Large intestine (tissue), 3 donors: ENCODE results near the gene SYT2. TPM values are rescaled to one million over a fixed set of nuclear protein-coding genes. Genes with fewer than 3 reads are reported as not detected.
"Not testable (repeated sequence)": the region's sequence is repeated elsewhere in the genome, so short reads cannot be mapped to it uniquely, and the experiment has no call there.

ENCODE experiments used
- DNase-seq, 2 donors: peaks; one replicate each; pipeline versions ENCODE4 v3.0.0 to v3.0.0-alpha.2; 2013
- H3K27ac ChIP-seq: one replicate; pipeline ENCODE4 v1.5.1; 2013; ENCODE audit warnings: low read length
- H3K27me3 ChIP-seq: 2 replicates; pipeline ENCODE4 v1.6.1; 2013; ENCODE audit warnings: low read length; ENCODE audit not compliant: control insufficient read depth, insufficient read depth
- H3K36me3 ChIP-seq: 2 replicates; pipeline ENCODE4 v1.6.1; 2013; ENCODE audit warnings: low read length; ENCODE audit not compliant: control insufficient read depth, insufficient read depth
- H3K4me1 ChIP-seq: one replicate; pipeline ENCODE4 v1.6.1; 2013; ENCODE audit warnings: low read length; ENCODE audit not compliant: control insufficient read depth, insufficient read depth
- H3K4me3 ChIP-seq: one replicate; pipeline ENCODE4 v1.5.1; 2013; ENCODE audit warnings: low read length
- H3K9me3 ChIP-seq: one replicate; pipeline ENCODE4 v1.6.1; 2013; ENCODE audit warnings: mild to moderate bottlenecking, low read depth, low read length, moderate library complexity; ENCODE audit not compliant: control insufficient read depth
- WGBS: methylation state at CpG from one replicate; pipeline ENCODE4 v1.1.5; 2013; ENCODE audit warnings: low lambda C conversion rate; ENCODE audit not compliant: insufficient coverage; 5-methylcytosine and 5-hydroxymethylcytosine counted together
- polyA plus RNA-seq: library from polyadenylated mRNA; unstranded; fragments of 120-200 nt; gene quantifications from one replicate; pipeline ENCODE4 v1.2.1, GENCODE V29; 2013

SYT2 gene
- polyA plus RNA-seq, 1 donor = 1.4 TPM

DNA sequence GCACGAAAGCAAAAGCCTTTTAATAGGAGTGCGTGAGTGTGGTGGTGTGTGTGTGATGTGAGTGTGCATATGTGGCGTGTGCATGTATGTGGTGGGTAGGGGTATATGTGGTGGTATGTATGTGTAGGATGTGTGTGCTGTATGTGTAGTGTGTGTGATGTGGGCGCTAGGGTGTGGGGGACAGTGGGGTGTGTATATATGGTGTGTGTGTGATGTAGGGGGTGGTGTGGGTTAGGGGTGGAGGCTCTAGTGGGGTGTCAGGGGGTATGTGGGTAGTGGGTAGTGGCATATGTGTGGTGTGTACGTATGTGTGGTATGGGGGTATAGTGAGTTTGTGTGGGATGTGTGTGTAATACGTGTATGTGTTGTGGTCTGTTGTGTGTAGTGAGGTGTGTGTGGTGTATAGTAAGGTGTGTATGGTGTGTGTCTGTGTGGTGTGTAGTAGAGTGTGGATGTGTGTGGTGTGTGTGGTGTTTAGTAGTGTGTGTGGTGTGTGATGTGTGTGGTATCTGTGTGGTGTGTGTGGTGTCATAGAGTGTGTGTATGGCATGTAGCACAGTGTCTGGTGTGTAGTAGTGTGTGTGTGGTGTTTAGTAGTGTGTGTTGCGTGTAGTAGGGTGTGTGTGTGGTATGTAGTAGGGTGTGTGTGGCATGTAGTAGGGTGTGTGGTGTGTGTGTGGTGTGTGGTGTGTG is 86.0 kb downstream of the SYT2 start:
- H3K36me3 ChIP-seq = no peaks in the 10 kb centered on the region
- no peaks in the 10 kb centered on the region for H3K27me3 ChIP-seq
- no CpG with 5 or more reads among the region's 7 CpGs for WGBS
- peaks cover 5% of the 10 kb centered on the region for H3K9me3 ChIP-seq
- peaks cover 5% of the 10 kb centered on the region for H3K4me1 ChIP-seq
- DNase-seq = no peak
- H3K4me3 ChIP-seq = no peak overlapping the region
- no peak overlapping the region for H3K27ac ChIP-seq

DNA sequence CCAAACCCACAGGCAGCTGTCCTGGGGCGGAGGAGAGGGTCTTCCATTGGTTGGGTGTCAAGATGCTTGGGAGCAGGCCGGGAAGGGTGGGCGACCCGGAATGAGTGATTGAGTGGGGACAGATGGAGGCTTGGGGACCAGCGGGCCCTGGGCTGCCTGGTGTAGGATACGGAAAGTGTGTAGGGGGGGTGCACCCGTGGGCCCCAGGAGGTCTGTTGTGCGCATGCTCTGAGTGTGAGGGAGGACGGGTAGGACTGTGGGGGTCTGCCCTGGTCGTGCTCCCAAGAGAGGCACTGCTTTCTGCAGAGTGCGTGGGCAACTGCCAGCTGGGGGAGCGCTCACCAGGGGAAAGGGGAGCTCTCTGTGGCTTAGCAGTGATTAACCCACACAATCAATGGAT is 86.8 kb downstream of the SYT2 start:
- not testable (repeated sequence) for H3K4me3 ChIP-seq

DNA sequence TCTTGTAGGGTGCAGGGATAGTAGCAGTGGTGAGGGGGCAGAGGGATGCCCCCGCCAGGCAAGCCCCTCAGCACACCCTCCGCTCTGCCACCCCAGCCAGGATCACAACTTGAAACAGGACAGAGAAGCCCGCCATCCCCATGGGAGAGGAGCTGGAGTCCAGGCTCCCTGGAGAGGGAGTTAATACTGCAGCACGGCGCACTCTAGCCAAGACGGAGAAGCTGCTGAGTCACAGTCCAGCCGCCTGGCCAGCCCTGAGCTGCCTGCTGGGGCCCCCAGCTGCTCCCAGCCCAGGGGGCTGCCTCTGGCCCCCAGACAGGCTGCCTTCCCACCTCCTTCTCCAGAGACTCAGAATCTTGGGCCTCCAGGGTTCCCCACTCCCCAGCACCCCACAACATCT is 87.2 kb downstream of the SYT2 start:
- H3K9me3 ChIP-seq = peaks cover 5% of the 10 kb centered on the region
- no peak overlapping the region for H3K27ac ChIP-seq
- no CpG with 5 or more reads among the region's 7 CpGs for WGBS
- peaks cover 5% of the 10 kb centered on the region for H3K4me1 ChIP-seq
- DNase-seq = no peak
- no peaks in the 10 kb centered on the region for H3K36me3 ChIP-seq
- no peak overlapping the region for H3K4me3 ChIP-seq
- H3K27me3 ChIP-seq = no peaks in the 10 kb centered on the region

More for the DNA sequence above, 86.8 kb downstream of the SYT2 start:
- not testable (repeated sequence) for H3K4me1 ChIP-seq, H3K27me3 ChIP-seq, H3K9me3 ChIP-seq, H3K27ac ChIP-seq, H3K36me3 ChIP-seq, DNase-seq
- no CpG with 5 or more reads among the region's 12 CpGs for WGBS

DNA sequence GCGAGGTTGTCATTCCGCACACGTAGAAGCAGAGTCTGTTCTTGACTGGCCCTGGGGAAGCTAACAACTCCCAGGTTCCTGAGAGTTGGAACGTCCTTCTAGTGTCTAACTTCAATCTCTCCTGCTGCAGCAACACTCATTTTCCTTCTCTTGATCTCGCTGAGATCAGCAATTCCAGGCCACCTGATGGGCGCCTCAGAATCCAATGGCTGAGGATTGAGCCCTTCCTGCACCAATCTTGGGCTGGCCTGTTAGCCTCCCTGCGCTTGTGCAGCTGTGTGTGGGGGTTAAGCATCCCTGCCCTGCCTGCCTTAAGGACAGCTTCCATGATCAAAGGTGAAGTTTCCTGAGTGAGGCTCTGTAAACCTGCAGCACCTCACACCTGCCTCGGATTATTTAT is 87.9 kb downstream of the SYT2 start:
- H3K4me3 ChIP-seq = no peak overlapping the region
- H3K36me3 ChIP-seq = no peaks in the 10 kb centered on the region
- H3K27me3 ChIP-seq = no peaks in the 10 kb centered on the region
- H3K27ac ChIP-seq = no peak overlapping the region
- no peak for DNase-seq
- H3K4me1 ChIP-seq = peaks cover 3% of the 10 kb centered on the region
- WGBS = 50% methylated on average over 2 of the region's 8 CpGs
- H3K9me3 ChIP-seq = peaks cover 5% of the 10 kb centered on the region

DNA sequence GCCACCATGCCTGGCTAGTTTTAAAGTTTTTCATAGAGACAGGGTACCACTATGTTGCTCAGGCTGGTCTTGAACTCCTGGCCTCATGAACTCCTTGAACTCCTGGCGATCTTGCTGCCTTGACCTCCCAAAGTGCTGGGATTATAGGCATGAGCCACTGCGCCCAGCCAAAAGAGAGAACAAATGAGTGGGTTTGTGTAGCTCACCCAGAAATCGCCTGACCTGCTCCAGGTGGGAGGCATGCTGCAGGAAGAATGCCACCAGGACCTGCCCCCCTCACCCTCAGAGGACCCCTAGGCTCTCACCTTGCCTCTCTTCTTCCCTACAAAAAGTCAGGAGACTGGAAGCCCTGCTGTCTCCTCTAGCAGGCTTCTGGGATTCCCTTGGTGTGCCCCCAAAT is 88.8 kb downstream of the SYT2 start:
- no peak for DNase-seq
- peaks cover 5% of the 10 kb centered on the region for H3K9me3 ChIP-seq
- no peaks in the 10 kb centered on the region for H3K36me3 ChIP-seq
- no peak overlapping the region for H3K27ac ChIP-seq
- WGBS = no CpG with 5 or more reads among the region's 3 CpGs
- no peaks in the 10 kb centered on the region for H3K4me1 ChIP-seq
- H3K4me3 ChIP-seq = no peak overlapping the region
- no peaks in the 10 kb centered on the region for H3K27me3 ChIP-seq

DNA sequence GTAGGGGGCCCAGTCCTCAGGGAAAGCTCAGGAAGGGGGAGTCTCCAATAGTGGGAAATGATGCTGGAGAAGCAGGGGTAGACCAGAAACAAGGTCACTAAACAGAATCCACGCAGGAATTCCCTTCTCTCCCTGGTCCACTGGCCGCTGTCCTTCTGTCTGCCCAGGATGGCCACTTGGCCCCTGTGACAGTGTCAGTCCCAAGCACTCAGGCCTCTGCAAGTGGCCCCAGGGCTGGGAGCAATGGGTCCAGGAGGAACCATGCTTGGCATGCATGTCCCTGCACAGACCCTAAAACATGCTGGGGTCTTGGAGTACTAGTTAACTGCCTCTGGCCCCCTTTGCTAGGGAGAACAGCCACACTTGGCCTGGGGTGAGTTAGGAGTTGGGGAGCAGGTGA is 90.2 kb downstream of the SYT2 start:
- H3K27me3 ChIP-seq = not testable (repeated sequence)

DNA sequence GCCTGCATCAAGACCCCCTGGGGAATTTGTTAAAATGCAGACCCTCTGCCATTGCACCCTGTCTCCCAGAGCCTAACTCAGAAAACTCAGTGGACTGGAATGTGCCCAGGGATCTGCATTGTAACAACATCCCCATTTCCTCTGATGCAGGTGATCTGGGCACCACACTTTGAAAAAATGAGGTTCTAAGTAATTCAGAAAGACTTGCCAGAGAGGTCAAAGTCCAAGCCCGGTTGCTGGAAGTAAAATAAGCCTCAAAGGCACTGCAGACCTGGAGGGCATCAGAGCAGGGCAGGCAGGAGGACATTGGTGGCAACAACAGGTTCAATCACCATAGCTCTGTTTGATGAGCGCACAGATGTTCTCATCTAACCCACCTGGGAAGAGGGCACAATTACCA is 90.7 kb downstream of the SYT2 start:
- Histone ChIP-seq H3K4me3 (no peak overlapping the region), H3K27ac (no peak overlapping the region), H3K4me1 (no peaks in the 10 kb centered on the region), H3K27me3 (no peaks in the 10 kb centered on the region), H3K36me3 (no peaks in the 10 kb centered on the region), H3K9me3 (peaks cover under 1% of the 10 kb centered on the region)
- WGBS = no CpG with 5 or more reads among the region's 2 CpGs
- peak in 1 of 2 donors; percentile 40 for DNase-seq

More for the DNA sequence above, 90.2 kb downstream of the SYT2 start:
- H3K9me3 ChIP-seq, H3K36me3 ChIP-seq, H3K4me3 ChIP-seq, DNase-seq, H3K4me1 ChIP-seq, H3K27ac ChIP-seq: not testable (repeated sequence)
- no CpG with 5 or more reads among the region's 2 CpGs for WGBS

DNA sequence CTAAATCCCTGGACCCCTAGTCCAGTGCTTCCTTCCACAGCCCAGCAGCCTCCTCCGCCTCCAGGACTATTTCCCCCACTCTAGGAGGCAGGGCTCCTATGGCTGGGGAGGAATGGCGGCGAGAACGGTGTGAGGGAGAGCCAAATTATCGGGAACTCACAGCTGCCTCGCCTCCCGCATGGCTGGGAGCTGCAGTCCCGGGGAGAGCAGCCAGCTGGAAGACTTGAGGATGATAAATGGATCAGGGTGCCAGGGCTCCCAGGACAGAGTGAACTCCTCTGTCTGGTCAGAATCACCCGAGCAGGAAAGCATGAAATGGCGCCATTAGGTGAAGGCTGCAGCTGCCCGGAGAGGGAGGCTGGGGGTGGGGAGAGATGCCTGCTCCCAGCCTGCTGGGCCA is 91.2 kb downstream of the SYT2 start:
- WGBS = no CpG with 5 or more reads among the region's 11 CpGs
- not testable (repeated sequence) for H3K4me3 ChIP-seq

DNA sequence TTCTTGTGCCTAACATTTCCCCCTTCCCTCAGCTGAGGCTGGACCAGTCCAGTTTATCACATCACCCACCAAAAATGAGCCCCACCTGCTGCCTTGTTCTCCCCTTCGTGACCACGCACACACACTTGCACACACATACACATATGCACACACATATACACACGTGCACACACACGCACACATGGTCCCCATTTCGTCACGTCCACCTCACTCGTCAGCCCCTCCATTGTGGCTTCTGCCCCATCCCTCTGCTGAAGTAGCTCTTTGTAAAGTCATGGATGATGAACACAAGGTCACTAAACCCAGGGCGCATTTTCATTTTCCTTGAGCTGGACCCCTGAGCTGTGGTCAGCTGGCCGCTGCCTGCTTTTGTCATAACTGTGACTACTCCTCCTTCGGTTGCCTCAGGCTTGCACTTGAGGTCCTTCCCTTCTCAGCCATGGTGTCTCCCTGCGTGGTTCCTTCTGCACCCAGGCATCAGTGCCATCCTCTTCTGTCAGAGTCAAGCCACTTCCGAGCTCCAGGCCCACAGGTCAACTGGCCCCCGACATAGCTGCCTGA is 93.8 kb downstream of the SYT2 start:
- no peak overlapping the region for H3K4me3 ChIP-seq
- H3K36me3 ChIP-seq = no peaks in the 10 kb centered on the region
- no peaks in the 10 kb centered on the region for H3K27me3 ChIP-seq
- peak overlapping the region; percentile 21 for H3K27ac ChIP-seq
- H3K9me3 ChIP-seq = no peaks in the 10 kb centered on the region
- DNase-seq = no peak
- H3K4me1 ChIP-seq = no peaks in the 10 kb centered on the region
- no CpG with 5 or more reads among the region's 13 CpGs for WGBS

More for the DNA sequence above, 91.2 kb downstream of the SYT2 start:
- not testable (repeated sequence) for H3K9me3 ChIP-seq, H3K4me1 ChIP-seq, H3K27me3 ChIP-seq, DNase-seq, H3K36me3 ChIP-seq, H3K27ac ChIP-seq

DNA sequence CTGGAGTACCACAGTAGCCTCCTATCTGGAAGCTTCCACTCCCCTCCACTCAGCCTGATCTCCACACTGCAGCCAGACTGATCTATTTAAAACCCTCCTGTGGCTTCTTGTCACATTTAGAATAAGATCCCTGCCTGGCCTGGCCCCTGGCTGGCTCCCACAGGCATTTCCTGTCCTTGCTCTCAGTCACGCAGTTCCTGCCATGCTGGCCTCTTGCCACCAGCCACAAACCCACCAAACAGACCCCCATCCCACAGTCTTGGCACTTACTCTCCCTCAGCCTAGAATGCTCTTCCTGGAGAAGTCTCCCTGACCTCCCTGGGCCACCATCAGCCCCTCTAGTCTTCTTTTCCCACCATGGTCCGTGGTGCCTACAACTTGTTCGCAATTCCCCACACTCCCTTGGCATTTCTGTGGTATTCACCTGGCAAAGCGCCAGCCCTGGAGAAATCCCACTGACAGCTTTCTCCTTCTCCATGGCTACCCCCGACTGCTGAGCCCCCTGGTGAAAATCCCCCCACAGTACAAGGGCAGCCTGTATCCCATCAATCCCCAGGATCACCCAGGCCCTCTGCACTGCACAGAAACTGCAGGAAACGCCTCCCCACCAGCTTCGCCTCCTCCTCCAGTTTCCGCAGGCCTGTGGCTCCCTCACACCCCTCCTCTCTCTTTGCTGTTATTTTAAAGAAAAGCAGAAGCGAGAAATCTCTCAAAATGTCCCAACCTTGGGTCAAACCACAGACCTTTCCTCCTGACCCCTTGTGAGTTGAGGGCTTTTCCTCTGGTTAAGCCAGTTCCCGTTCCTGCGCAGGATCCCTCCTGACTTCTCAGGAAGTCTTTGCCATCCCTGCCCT is 94.5 kb downstream of the SYT2 start:
- Histone ChIP-seq H3K36me3 (no peaks in the 10 kb centered on the region), H3K4me1 (no peaks in the 10 kb centered on the region), H3K9me3 (no peaks in the 10 kb centered on the region), H3K27me3 (no peaks in the 10 kb centered on the region), H3K4me3 (no peak overlapping the region), H3K27ac (peak overlapping the region; percentile 21)
- DNase-seq = no peak
- WGBS = 55% methylated on average over 4 of the region's 11 CpGs
